HCT116 (cell line): ENCODE results near the gene DGCR8.

Source experiments
- CBX3 ChIP-seq: IDR thresholded peaks from 2 replicates; pipeline ENCODE4 v1.6.1; 2012; ENCODE audit warnings: low read depth
- CTCF ChIP-seq, 3 experiments: fragments of 200-600 bp in 1 of 3; sonication (generic) in 1 of 3; IDR thresholded peaks in 2 of 3; conservative IDR thresholded peaks in 1 of 3; 2 replicates each; pipeline ENCODE4 v1.5.1; 2012 to 2017; ENCODE audit warnings: low read depth in 2 of 3, low read length in 2 of 3, antibody characterized with exemption in 1 of 3, borderline replicate concordance in 1 of 3, control low read depth in 1 of 3, mild to moderate bottlenecking in 1 of 3, mixed read lengths in 1 of 3, mixed run types in 1 of 3, moderate library complexity in 1 of 3; ENCODE audit not compliant: insufficient read depth in 1 of 3
- EZH2 ChIP-seq: fragments of 200-600 bp; sonication (generic); IDR thresholded peaks from 2 replicates; pipeline ENCODE4 v1.6.1; 2017; ENCODE audit warnings: antibody characterized with exemption, mixed run types
- EZH2phosphoT487 ChIP-seq: fragments of 200-600 bp; IDR thresholded peaks from 2 replicates; pipeline ENCODE4 v1.6.1; 2018; ENCODE audit warnings: antibody characterized with exemption, borderline replicate concordance
- POLR2A ChIP-seq: IDR thresholded peaks from 2 replicates; pipeline ENCODE4 v1.7.0; 2011; ENCODE audit warnings: borderline replicate concordance; ENCODE audit not compliant: insufficient read depth, insufficient read length; ENCODE audit errors: extremely low read depth
- POLR2AphosphoS5 ChIP-seq: IDR thresholded peaks from 2 replicates; pipeline ENCODE4 v1.6.1; 2011; ENCODE audit warnings: mild to moderate bottlenecking, low read depth, low read length, moderate library complexity
- RAD21 ChIP-seq: IDR thresholded peaks from 2 replicates; pipeline ENCODE4 v1.6.1; 2012; ENCODE audit warnings: low read depth, mild to moderate bottlenecking
- REST ChIP-seq: IDR thresholded peaks from 2 replicates; pipeline ENCODE4 v1.6.1; 2012; ENCODE audit warnings: low read depth
- SIN3A ChIP-seq: IDR thresholded peaks from 2 replicates; pipeline ENCODE4 v1.6.1; 2012; ENCODE audit warnings: low read depth
- SRF ChIP-seq: IDR thresholded peaks from 2 replicates; pipeline ENCODE4 v1.6.1; 2012; ENCODE audit warnings: low read depth
- YY1 ChIP-seq: IDR thresholded peaks from 2 replicates; pipeline ENCODE4 v1.6.1; 2011; ENCODE audit warnings: low read length, low read depth, moderate library complexity, mild to moderate bottlenecking; ENCODE audit not compliant: insufficient replicate concordance; ENCODE audit errors: extremely low read depth

GRCh38 chr22:20142711-20143621 lies 62.9 kb downstream of the DGCR8 start:
- TF ChIP-seq EZH2phosphoT487, result no peak
- TF ChIP-seq EZH2, result no peak
- no peak for TF ChIP-seq CBX3
- no peak for TF ChIP-seq POLR2AphosphoS5
- no peak for TF ChIP-seq POLR2A
- no peak for TF ChIP-seq CTCF (IDR thresholded peaks at IDR 0.05 in 2 of 3, conservative IDR thresholded peaks at IDR 0.05 in 1 of 3; ENCODE audit: borderline replicate concordance in 1 of 3, insufficient read depth in 1 of 3, low read depth in 2 of 3, low read length in 2 of 3)
- TF ChIP-seq REST, result no peak
- TF ChIP-seq RAD21, result no peak
- no peak for TF ChIP-seq SRF
- TF ChIP-seq SIN3A, result no peak
- TF ChIP-seq YY1, result no peak
